ENCODE data around the gene CLDN20. TPM values are rescaled to one million over a fixed set of nuclear protein-coding genes. Genes with fewer than 3 reads are reported as not detected.

CLDN20 gene
- total and polyA plus RNA-seq, 2 donors (not counting 1 experiment from before 2014, with no cell fraction given), result not detected

- Histone ChIP-seq H3K9me3 (ENCODE audit: control insufficient read depth, insufficient read depth, low read depth, low read length) (no peaks in the 10 kb centered on the region), H3K79me2 (ENCODE audit: control insufficient read depth, insufficient read depth, low read length) (no peaks in the 10 kb centered on the region), H3K9ac (ENCODE audit: insufficient read depth, low read length) (no peak overlapping the region), H3K4me2 (ENCODE audit: extremely low read depth, insufficient read depth, low read length) (no peak overlapping the region), H4K20me1 (ENCODE audit: control insufficient read depth, extremely low read depth, insufficient read depth, low read length) (no peaks in the 10 kb centered on the region), H3K27me3 (ENCODE audit: control insufficient read depth, insufficient read depth, low read length) (no peaks in the 10 kb centered on the region), H3K4me3 (replicated peaks in 1 of 4; ENCODE audit: control extremely low read depth in 1 of 4, insufficient read depth in 1 of 4, low read depth in 3 of 4, low read length in 4 of 4) (no peak overlapping the region), H3K4me1 (ENCODE audit: control insufficient read depth, extremely low read depth, insufficient read depth, low read length) (no peaks in the 10 kb centered on the region), H3K36me3 (ENCODE audit: control insufficient read depth, insufficient read depth, low read length) (peaks cover 16% of the 10 kb centered on the region), H3K27ac (ENCODE audit: insufficient read depth, low read length) (no peak overlapping the region), H2AFZ (ENCODE audit: low read length) (no peak overlapping the region)
- TF ChIP-seq, protein P1, sequence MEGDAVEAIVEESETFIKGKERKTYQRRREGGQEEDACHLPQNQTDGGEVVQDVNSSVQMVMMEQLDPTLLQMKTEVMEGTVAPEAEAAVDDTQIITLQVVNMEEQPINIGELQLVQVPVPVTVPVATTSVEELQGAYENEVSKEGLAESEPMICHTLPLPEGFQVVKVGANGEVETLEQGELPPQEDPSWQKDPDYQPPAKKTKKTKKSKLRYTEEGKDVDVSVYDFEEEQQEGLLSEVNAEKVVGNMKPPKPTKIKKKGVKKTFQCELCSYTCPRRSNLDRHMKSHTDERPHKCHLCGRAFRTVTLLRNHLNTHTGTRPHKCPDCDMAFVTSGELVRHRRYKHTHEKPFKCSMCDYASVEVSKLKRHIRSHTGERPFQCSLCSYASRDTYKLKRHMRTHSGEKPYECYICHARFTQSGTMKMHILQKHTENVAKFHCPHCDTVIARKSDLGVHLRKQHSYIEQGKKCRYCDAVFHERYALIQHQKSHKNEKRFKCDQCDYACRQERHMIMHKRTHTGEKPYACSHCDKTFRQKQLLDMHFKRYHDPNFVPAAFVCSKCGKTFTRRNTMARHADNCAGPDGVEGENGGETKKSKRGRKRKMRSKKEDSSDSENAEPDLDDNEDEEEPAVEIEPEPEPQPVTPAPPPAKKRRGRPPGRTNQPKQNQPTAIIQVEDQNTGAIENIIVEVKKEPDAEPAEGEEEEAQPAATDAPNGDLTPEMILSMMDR (conservative IDR thresholded peaks at IDR 0.05 in 1 of 2, IDR thresholded peaks at IDR 0.05 in 1 of 2; ENCODE audit: low read depth in 1 of 2, low read length in 2 of 2), result no peak
- TF ChIP-seq EZH2 (IDR thresholded peaks at IDR 0.05; ENCODE audit: low read length, missing control alignments), result no peak
- DNase-seq (ENCODE audit: low read depth in 2 of 2), result no peak
These were observed 6.0 kb upstream of the CLDN20 start for GRCh38 chr6:155257796-155258195.

GRCh38 chr6:155259204-155259603 is 4.6 kb upstream of the CLDN20 start:
- Histone ChIP-seq H3K27me3 (ENCODE audit: control insufficient read depth, insufficient read depth, low read length) (no peaks in the 10 kb centered on the region), H4K20me1 (ENCODE audit: control insufficient read depth, extremely low read depth, insufficient read depth, low read length) (no peaks in the 10 kb centered on the region), H3K4me2 (ENCODE audit: extremely low read depth, insufficient read depth, low read length) (no peak overlapping the region), H2AFZ (ENCODE audit: low read length) (no peak overlapping the region), H3K9ac (ENCODE audit: insufficient read depth, low read length) (no peak overlapping the region), H3K79me2 (ENCODE audit: control insufficient read depth, insufficient read depth, low read length) (no peaks in the 10 kb centered on the region), H3K9me3 (ENCODE audit: control insufficient read depth, insufficient read depth, low read depth, low read length) (no peaks in the 10 kb centered on the region), H3K36me3 (ENCODE audit: control insufficient read depth, insufficient read depth, low read length) (peaks cover 13% of the 10 kb centered on the region), H3K4me3 (replicated peaks in 1 of 4; ENCODE audit: control extremely low read depth in 1 of 4, insufficient read depth in 1 of 4, low read depth in 3 of 4, low read length in 4 of 4) (no peak overlapping the region), H3K27ac (ENCODE audit: insufficient read depth, low read length) (no peak overlapping the region), H3K4me1 (ENCODE audit: control insufficient read depth, extremely low read depth, insufficient read depth, low read length) (no peaks in the 10 kb centered on the region)
- no peak for DNase-seq (ENCODE audit: low read depth in 2 of 2)
- no peak for TF ChIP-seq EZH2 (IDR thresholded peaks at IDR 0.05; ENCODE audit: low read length, missing control alignments)
- TF ChIP-seq, protein P1 (conservative IDR thresholded peaks at IDR 0.05 in 1 of 2, IDR thresholded peaks at IDR 0.05 in 1 of 2; ENCODE audit: low read depth in 1 of 2, low read length in 2 of 2), result no peak

DNA sequence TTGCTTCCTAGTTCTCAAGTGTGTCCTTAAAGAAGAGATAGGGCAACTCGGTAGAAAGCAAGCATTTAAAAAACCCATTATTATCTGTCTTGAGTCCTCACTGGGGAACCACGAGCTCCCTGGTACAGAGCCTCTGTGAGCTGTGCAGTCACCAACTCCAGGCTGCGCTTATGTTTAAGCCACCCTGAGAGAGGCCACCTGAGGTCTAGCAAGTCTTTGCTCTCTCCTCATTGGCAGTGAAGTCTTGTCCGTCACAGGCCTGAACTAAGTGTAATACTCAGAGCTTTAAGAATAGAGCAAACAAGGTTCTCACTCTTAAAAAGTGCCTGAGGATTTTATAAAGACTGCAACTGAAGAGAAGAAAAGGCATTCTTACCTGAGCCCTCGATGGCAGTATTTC is 3.9 kb upstream of the CLDN20 start:
- peaks cover 10% of the 10 kb centered on the region for H3K36me3 ChIP-seq (ENCODE audit: control insufficient read depth, insufficient read depth, low read length)

More for the DNA sequence above, 3.9 kb upstream of the CLDN20 start:
- no peak for DNase-seq (ENCODE audit: low read depth in 2 of 2)
- no peaks in the 10 kb centered on the region for H3K79me2 ChIP-seq (ENCODE audit: control insufficient read depth, insufficient read depth, low read length)
- H3K27ac ChIP-seq (ENCODE audit: insufficient read depth, low read length), result no peak overlapping the region
- no peak overlapping the region for H3K4me3 ChIP-seq (replicated peaks in 1 of 4; ENCODE audit: control extremely low read depth in 1 of 4, insufficient read depth in 1 of 4, low read depth in 3 of 4, low read length in 4 of 4)
- no peaks in the 10 kb centered on the region for H3K9me3 ChIP-seq (ENCODE audit: control insufficient read depth, insufficient read depth, low read depth, low read length)
- no peak overlapping the region for H3K4me2 ChIP-seq (ENCODE audit: extremely low read depth, insufficient read depth, low read length)
- no peaks in the 10 kb centered on the region for H3K27me3 ChIP-seq (ENCODE audit: control insufficient read depth, insufficient read depth, low read length)
- H3K9ac ChIP-seq (ENCODE audit: insufficient read depth, low read length), result no peak overlapping the region
- H3K4me1 ChIP-seq (ENCODE audit: control insufficient read depth, extremely low read depth, insufficient read depth, low read length), result peaks cover under 1% of the 10 kb centered on the region
- no peak overlapping the region for H2AFZ ChIP-seq (ENCODE audit: low read length)
- TF ChIP-seq, protein P1 (conservative IDR thresholded peaks at IDR 0.05 in 1 of 2, IDR thresholded peaks at IDR 0.05 in 1 of 2; ENCODE audit: low read depth in 1 of 2, low read length in 2 of 2), result no peak
- no peak for TF ChIP-seq EZH2 (IDR thresholded peaks at IDR 0.05; ENCODE audit: low read length, missing control alignments)
- no peaks in the 10 kb centered on the region for H4K20me1 ChIP-seq (ENCODE audit: control insufficient read depth, extremely low read depth, insufficient read depth, low read length)

Data from fibroblast of lung (primary cell).